Activated CD4-positive, alpha-beta T cell treated with anti-CD3 and anti-CD28 coated beads for 48 hours (primary cell): ENCODE data around the gene EFNA3.
A peak's percentile ranks its signal among the peaks of the same experiment; 100 is the strongest.
"Not testable (repeated sequence)": the region's sequence is repeated elsewhere in the genome, so short reads cannot be mapped to it uniquely, and the experiment has no call there.

Experiments used
- DNase-seq: peaks from one replicate; pipeline ENCODE4 v3.0.0-alpha.2; 2020

EFNA3 gene

GRCh38 chr1:155110826-155111225 lies 32.2 kb downstream of the EFNA3 start:
- DNase-seq = no peak

- no peak for DNase-seq
These were observed 34.9 kb downstream of the EFNA3 start for GRCh38 chr1:155113450-155113980.

GRCh38 chr1:155116113-155116764 lies 37.6 kb downstream of the EFNA3 start:
- DNase-seq = no peak

- DNase-seq = no peak
These were observed 39.0 kb downstream of the EFNA3 start for GRCh38 chr1:155117610-155118009.

- DNase-seq = not testable (repeated sequence)
These were observed 39.5 kb downstream of the EFNA3 start for GRCh38 chr1:155118090-155118489.

GRCh38 chr1:155120253-155120652 lies 41.6 kb downstream of the EFNA3 start:
- DNase-seq = no peak

- DNase-seq = no peak
These were observed 42.6 kb downstream of the EFNA3 start for GRCh38 chr1:155121249-155121648.

GRCh38 chr1:155122308-155122707 lies 43.7 kb downstream of the EFNA3 start:
- DNase-seq = no peak

- DNase-seq = no peak
These were observed 45.2 kb downstream of the EFNA3 start for GRCh38 chr1:155123801-155124200.

- no peak for DNase-seq
These were observed 46.1 kb downstream of the EFNA3 start for GRCh38 chr1:155124503-155125463.

- no peak for DNase-seq
These were observed 46.9 kb downstream of the EFNA3 start for GRCh38 chr1:155125511-155125945.

GRCh38 chr1:155125946-155126555 lies 47.4 kb downstream of the EFNA3 start:
- DNase-seq = no peak

- peak; percentile 58 for DNase-seq
These were observed 48.0 kb downstream of the EFNA3 start for GRCh38 chr1:155126556-155127104.

- DNase-seq = peak; percentile 42
These were observed 48.7 kb downstream of the EFNA3 start, which contains the start of gene EFNA1 for GRCh38 chr1:155127105-155127966. EFNA1 (plus strand) TSS chr1:155127876; CDS start chr1:155127978, 102 bp downstream.

- no peak for DNase-seq
These were observed 49.5 kb downstream of the EFNA3 start for GRCh38 chr1:155127967-155128754.

- DNase-seq = no peak
These were observed 50.3 kb downstream of the EFNA3 start for GRCh38 chr1:155128755-155129473.

- no peak for DNase-seq
These were observed 51.8 kb downstream of the EFNA3 start for GRCh38 chr1:155130272-155131006.

GRCh38 chr1:155131285-155131684 lies 52.6 kb downstream of the EFNA3 start:
- no peak for DNase-seq

- DNase-seq = no peak
These were observed 53.2 kb downstream of the EFNA3 start for GRCh38 chr1:155131856-155132255.
